GM23338 (cell line): ENCODE results near the gene ZDHHC5. TPM values are rescaled to one million over a fixed set of nuclear protein-coding genes. Genes with fewer than 3 reads are reported as not detected.

Source experiments
- ATAC-seq: fragments of 200-7000 bp; cut with Tn5 transposase; 3 replicates; pipeline ENCODE4 v1.9.1; 2020
- DNase-seq: peaks from one replicate; pipeline ENCODE4 v3.0.0-alpha.2; 2015; ENCODE audit warnings: low spot score
- H2AFZ ChIP-seq: fragments of 200-600 bp; sonication (generic); 2 replicates; pipeline ENCODE4 v1.8.0; 2016; ENCODE audit warnings: antibody characterized with exemption, mild to moderate bottlenecking, moderate library complexity
- H3F3A ChIP-seq: fragments of 200-600 bp; sonication (generic); replicated peaks from 2 replicates; pipeline ENCODE4 v1.8.0; 2017; ENCODE audit warnings: antibody characterized with exemption, mixed run types, low read depth
- H3K27ac ChIP-seq: fragments of 200-600 bp; sonication (generic); 2 replicates; pipeline ENCODE4 v1.6.1; 2016; ENCODE audit warnings: low read depth
- H3K27me3 ChIP-seq: fragments of 200-600 bp; sonication (generic); 2 replicates; pipeline ENCODE4 v1.8.0; 2016; ENCODE audit warnings: mild to moderate bottlenecking, mixed run types, moderate library complexity; ENCODE audit not compliant: insufficient read depth
- H3K36me3 ChIP-seq: fragments of 200-600 bp; sonication (generic); 2 replicates; pipeline ENCODE4 v1.8.0; 2016; ENCODE audit warnings: mild to moderate bottlenecking; ENCODE audit not compliant: insufficient read depth
- H3K4me1 ChIP-seq: fragments of 200-600 bp; sonication (generic); 2 replicates; pipeline ENCODE4 v1.8.0; 2016; ENCODE audit warnings: mild to moderate bottlenecking, moderate library complexity; ENCODE audit not compliant: insufficient read depth
- H3K4me2 ChIP-seq: fragments of 200-600 bp; sonication (generic); 2 replicates; pipeline ENCODE4 v1.7.1; 2017; ENCODE audit warnings: mixed run types
- H3K4me3 ChIP-seq: fragments of 200-600 bp; sonication (generic); 2 replicates; pipeline ENCODE4 v1.6.1; 2016; ENCODE audit warnings: mixed run types
- H3K79me2 ChIP-seq: fragments of 200-600 bp; sonication (generic); replicated peaks from 2 replicates; pipeline ENCODE4 v1.8.0; 2017; ENCODE audit warnings: mild to moderate bottlenecking; ENCODE audit not compliant: insufficient read depth
- H3K9me2 ChIP-seq: fragments of 200-600 bp; sonication (generic); 2 replicates; pipeline ENCODE4 v1.8.0; 2017; ENCODE audit not compliant: insufficient read depth
- H4K20me1 ChIP-seq: fragments of 200-600 bp; sonication (generic); replicated peaks from 2 replicates; pipeline ENCODE4 v1.8.0; 2017; ENCODE audit warnings: mild to moderate bottlenecking; ENCODE audit not compliant: insufficient read depth
- H3K27ac Mint-ChIP-seq: 2 replicates; pipeline ENCODE4 v1.8.0; 2020; ENCODE audit warnings: inconsistent platforms, mild to moderate bottlenecking, moderate library complexity, mixed read lengths
- H3K27me3 Mint-ChIP-seq: 3 replicates; pipeline ENCODE4 v1.8.0; 2022; ENCODE audit warnings: low read depth, mild to moderate bottlenecking, moderate library complexity, mixed read lengths, inconsistent platforms; ENCODE audit not compliant: insufficient read depth, poor library complexity
- H3K36me3 Mint-ChIP-seq: 3 replicates; pipeline ENCODE4 v1.8.0; 2021; ENCODE audit warnings: low read depth, mild to moderate bottlenecking, inconsistent platforms, moderate library complexity, mixed read lengths
- H3K4me1 Mint-ChIP-seq: 3 replicates; pipeline ENCODE4 v1.8.0; 2020; ENCODE audit warnings: mild to moderate bottlenecking, inconsistent platforms, mixed read lengths
- H3K4me3 Mint-ChIP-seq: 3 replicates; pipeline ENCODE4 v1.8.0; 2021; ENCODE audit warnings: moderate library complexity, mild to moderate bottlenecking, inconsistent platforms, mixed read lengths
- H3K9me3 Mint-ChIP-seq: 3 replicates; pipeline ENCODE4 v1.8.0; 2020; ENCODE audit warnings: moderate library complexity, mild to moderate bottlenecking, inconsistent platforms, mixed read lengths
- CREB1 ChIP-seq: fragments of 250-450 bp; sonication (Bioruptor Pico); IDR thresholded peaks from 2 replicates; pipeline ENCODE4 v1.5.0; 2020; ENCODE audit warnings: low read depth, mild to moderate bottlenecking, moderate library complexity
- CTCF ChIP-seq, 2 experiments: fragments of 200-600 bp in 1 of 2; sonication (generic) in 1 of 2; conservative IDR thresholded peaks; 2 replicates each; pipeline versions ENCODE4 v1.5.1 to v1.6.1; 2016 to 2017; ENCODE audit warnings: antibody characterized with exemption in 2 of 2, low read depth in 2 of 2, mild to moderate bottlenecking in 2 of 2, moderate library complexity in 1 of 2
- ETS1 ChIP-seq: IDR thresholded peaks from 2 replicates; pipeline ENCODE4 v1.6.1; 2016; ENCODE audit warnings: antibody characterized with exemption
- EZH2 ChIP-seq: fragments of 200-600 bp; sonication (generic); IDR thresholded peaks from one replicate; pipeline ENCODE4 v1.8.0; 2017; ENCODE audit warnings: antibody characterized with exemption, mild to moderate bottlenecking, low read depth; ENCODE audit not compliant: unreplicated experiment
- EZH2phosphoT487 ChIP-seq: fragments of 200-600 bp; sonication (generic); IDR thresholded peaks from one replicate; pipeline ENCODE4 v1.8.1; 2018; ENCODE audit warnings: antibody characterized with exemption; ENCODE audit not compliant: unreplicated experiment
- JUNB ChIP-seq: IDR thresholded peaks from one replicate; pipeline ENCODE4 v1.6.1; 2016; ENCODE audit warnings: antibody characterized with exemption; ENCODE audit not compliant: unreplicated experiment
- NANOG ChIP-seq: IDR thresholded peaks from 2 replicates; pipeline ENCODE4 v1.6.1; 2016; ENCODE audit warnings: antibody characterized with exemption, borderline replicate concordance
- POLR2AphosphoS5 ChIP-seq: IDR thresholded peaks from 2 replicates; pipeline ENCODE4 v1.6.1; 2016; ENCODE audit warnings: antibody characterized with exemption, low read depth
- REST ChIP-seq: IDR thresholded peaks from one replicate; pipeline ENCODE4 v1.6.1; 2018; ENCODE audit warnings: antibody characterized with exemption; ENCODE audit not compliant: unreplicated experiment
- STAT1 ChIP-seq: IDR thresholded peaks from one replicate; pipeline ENCODE4 v1.6.1; 2016; ENCODE audit warnings: antibody characterized with exemption; ENCODE audit not compliant: unreplicated experiment
- ZNF114 ChIP-seq: fragments of 250-450 bp; sonication (Bioruptor Pico); IDR thresholded peaks from 2 replicates; pipeline ENCODE4 v1.5.0; 2020; ENCODE audit warnings: mild to moderate bottlenecking, moderate library complexity
- ZNF331 ChIP-seq: fragments of 250-450 bp; sonication (Bioruptor Pico); IDR thresholded peaks from 2 replicates; pipeline ENCODE4 v1.5.0; 2020; ENCODE audit warnings: low read depth, mild to moderate bottlenecking, moderate library complexity
- ZNF462 ChIP-seq: fragments of 250-450 bp; sonication (Bioruptor Pico); IDR thresholded peaks from 2 replicates; pipeline ENCODE4 v1.5.0; 2020; ENCODE audit warnings: mild to moderate bottlenecking, moderate library complexity
- polyA plus RNA-seq: library from polyadenylated mRNA; unstranded; fragments of >200 nt; fragmentation: Nextera tagmentation; extraction: Ambion mirVana; gene quantifications from 2 replicates; pipeline ENCODE4 v1.2.1, GENCODE V29; 2016
- total RNA-seq: library from RNA; depleted of rRNA; stranded (reverse); fragments of >200 nt; shearing (Covaris generic); gene quantifications from 2 replicates; pipeline ENCODE4 v1.2.3, GENCODE V29; 2014

The ZDHHC5 gene
- total and polyA plus RNA-seq, 2 experiments from 2014 or later = 16.9 to 42.3 TPM

GRCh38 chr11:57640068-57640800 lies 27.7 kb upstream of the ZDHHC5 start:
- TF ChIP-seq EZH2phosphoT487 = no peak
- no peak for TF ChIP-seq STAT1
- no peak for TF ChIP-seq NANOG
- no peak; the same call in 1 of the 2 replicates for TF ChIP-seq POLR2AphosphoS5
- no peak for TF ChIP-seq ZNF331
- no peak for TF ChIP-seq EZH2
- no peak for TF ChIP-seq CTCF (conservative IDR thresholded peaks at IDR 0.05; ENCODE audit: low read depth in 2 of 2)
- no peak for TF ChIP-seq CREB1 (CRISPR knock-in tag)
- no peak for TF ChIP-seq ZNF114
- TF ChIP-seq REST = no peak
- TF ChIP-seq ZNF462 (CRISPR knock-in tag) = no peak
- TF ChIP-seq JUNB = no peak
- TF ChIP-seq ETS1 = no peak
- H3K27ac Mint-ChIP-seq = peak overlapping the region; percentile 97
- Histone ChIP-seq H3K4me1 (peaks cover 57% of the 10 kb centered on the region), H4K20me1 (peaks cover 40% of the 10 kb centered on the region), H3K79me2 (peaks cover 51% of the 10 kb centered on the region), H3K36me3 (peaks cover 18% of the 10 kb centered on the region; the same call in 1 of the 2 replicates), H3F3A (peaks cover 70% of the 10 kb centered on the region), H3K27ac (peak overlapping the region; percentile 98), H3K4me3 (peak overlapping the region; percentile 99), H2AFZ (no peak overlapping the region), H3K27me3 (no peaks in the 10 kb centered on the region), H3K4me2 (peak overlapping the region; percentile 79), H3K9me2 (peaks cover 10% of the 10 kb centered on the region)
- H3K9me3 Mint-ChIP-seq = peaks cover 3% of the 10 kb centered on the region; the same call in 1 of the 3 replicates
- H3K36me3 Mint-ChIP-seq = peaks cover 56% of the 10 kb centered on the region
- DNase-seq = no peak
- H3K4me3 Mint-ChIP-seq = peak overlapping the region; percentile 99
- peaks cover 38% of the 10 kb centered on the region for H3K27me3 Mint-ChIP-seq
- ATAC-seq = no peak
- H3K4me1 Mint-ChIP-seq = peaks cover 69% of the 10 kb centered on the region
